Mesenteric fat pad (tissue), 1 donor: Measurements from ENCODE around the gene CPNE4. TPM values are rescaled to one million over a fixed set of nuclear protein-coding genes. Genes with fewer than 3 reads are reported as not detected.
"Not testable (repeated sequence)": the region's sequence is repeated elsewhere in the genome, so short reads cannot be mapped to it uniquely, and the experiment has no call there.

Experiments
- DNase-seq: peaks from one replicate; pipeline ENCODE4 v3.0.0-alpha.2; 2020; ENCODE audit warnings: low spot score
- total RNA-seq: library from RNA; stranded (reverse); fragmentation: NEBNext Ultra II Directional; extraction: Animal tissue kit (Norgen Biotek cat#: 25700); gene quantifications from one replicate; pipeline ENCODE4 v1.2.1, GENCODE V29; 2021
- donor health status: DM: yes; HTN: yes; CAD: no.

CPNE4 gene
- total RNA-seq, 1 donor from 2014 or later: not detected

DNA sequence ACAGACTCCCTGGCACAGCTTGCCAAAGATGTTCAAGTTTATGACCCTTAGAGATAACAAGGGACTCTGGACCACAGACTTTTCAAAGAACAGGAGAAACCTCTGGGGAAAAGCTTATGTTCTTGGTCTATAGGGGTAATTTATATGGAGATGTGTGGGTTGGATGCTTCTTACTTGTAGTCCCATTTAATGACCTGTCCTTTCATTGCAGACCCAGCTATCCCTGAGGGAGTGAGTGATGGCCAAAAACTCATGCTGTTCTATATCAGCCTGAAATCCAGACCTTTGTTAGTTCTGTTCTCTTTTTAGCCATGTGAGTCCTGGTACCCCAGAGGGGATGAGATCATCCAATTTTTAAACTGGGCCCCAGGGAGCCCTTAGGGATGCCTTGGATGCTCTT lies 488.4 kb downstream of the CPNE4 start:
- no peak for DNase-seq

DNA sequence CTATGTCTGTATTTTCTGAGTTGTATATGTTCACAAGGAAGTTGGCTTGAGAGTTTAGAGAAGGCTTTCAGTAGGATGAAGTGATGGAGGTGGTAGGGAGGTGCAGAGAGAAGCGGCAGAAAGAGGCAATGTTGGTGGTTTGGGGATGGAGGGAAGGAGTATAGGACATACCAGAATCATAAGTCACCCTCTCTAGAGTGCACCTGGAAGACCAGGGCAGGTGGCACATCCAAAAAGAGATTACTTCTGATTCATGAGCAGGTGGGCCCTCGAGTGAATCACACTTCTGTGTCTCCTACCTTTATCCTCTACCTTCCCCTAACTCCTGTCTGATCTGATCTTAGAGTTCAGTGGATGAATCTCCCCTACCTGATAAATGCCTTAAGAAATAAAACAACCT lies 490.3 kb downstream of the CPNE4 start:
- DNase-seq: no peak

DNA sequence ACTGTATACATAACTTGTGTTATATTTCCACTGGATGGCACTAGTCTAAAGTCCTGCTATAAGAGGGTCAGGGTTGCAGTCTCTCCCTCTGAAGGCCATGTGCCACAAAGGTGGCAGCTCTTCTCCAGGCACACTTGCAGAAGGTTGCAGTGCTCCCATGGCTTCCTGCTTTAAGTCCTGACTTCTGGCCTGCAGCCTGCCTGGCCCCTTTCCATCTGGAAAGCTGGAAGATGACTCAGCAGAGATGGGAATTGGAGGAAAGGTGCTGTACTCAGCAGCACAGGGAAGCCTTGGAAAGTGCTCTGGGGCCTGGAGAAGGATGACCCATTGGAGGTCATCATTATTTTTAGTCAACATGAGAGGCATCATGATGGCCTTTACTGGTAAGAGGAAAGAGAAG lies 491.1 kb downstream of the CPNE4 start:
- no peak for DNase-seq

DNA sequence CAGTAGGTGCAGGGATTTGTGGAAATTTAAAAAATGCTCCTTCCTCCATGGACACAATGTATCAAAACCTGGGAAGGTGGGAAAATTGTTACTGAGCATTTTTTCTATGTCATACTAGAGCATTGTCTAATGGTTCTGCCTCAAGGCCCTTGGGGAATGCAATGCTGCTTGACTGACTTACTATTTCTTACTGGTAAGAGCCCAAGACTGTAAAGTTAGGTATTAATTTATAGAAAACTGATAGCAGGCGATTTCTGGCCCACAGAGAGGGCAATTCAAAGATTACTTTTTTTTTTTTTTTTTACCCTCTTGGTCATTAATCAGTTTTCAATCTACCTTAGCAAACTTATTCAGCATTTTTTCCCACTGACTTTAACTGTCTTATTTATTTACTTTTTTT lies 493.5 kb downstream of the CPNE4 start:
- no peak for DNase-seq

DNA sequence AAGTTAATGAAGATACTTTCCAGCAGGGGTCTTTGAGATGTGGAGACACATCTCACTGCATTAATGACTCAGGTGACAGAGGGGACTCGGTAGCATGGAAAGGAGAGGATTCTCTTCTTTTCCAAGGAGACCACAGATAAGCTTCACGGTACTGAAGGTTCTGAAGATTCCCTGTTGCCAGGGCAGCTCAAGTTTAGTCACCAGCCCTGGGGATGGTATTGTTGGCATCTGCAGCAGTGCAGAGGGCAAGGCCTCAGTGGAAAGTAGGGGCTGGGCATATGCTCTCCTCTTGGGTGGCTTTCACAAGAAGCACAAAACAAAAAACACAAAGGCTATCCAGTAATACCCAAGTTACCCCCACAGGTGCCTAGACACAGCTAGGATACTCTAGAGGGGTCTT lies 494.0 kb downstream of the CPNE4 start:
- DNase-seq: no peak

DNA sequence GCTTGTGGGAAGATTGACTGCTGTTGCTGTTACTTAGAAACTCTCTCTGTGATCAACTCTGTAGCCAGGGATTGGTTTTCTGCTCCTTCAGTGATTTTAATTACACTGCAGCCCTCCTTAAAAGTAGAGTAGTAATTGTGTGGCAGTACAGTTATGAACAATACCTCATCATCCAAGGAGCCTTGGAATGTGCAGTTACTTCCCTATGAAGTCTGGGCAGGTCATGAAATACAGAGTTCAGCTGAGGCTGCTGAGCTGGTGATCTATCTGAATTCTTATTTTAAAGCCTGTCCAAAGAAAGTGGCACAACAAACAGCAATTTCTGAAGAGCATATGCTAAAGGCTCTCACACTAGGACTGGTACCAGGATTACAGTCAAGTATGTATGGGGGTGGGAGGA lies 494.7 kb downstream of the CPNE4 start:
- no peak for DNase-seq

DNA sequence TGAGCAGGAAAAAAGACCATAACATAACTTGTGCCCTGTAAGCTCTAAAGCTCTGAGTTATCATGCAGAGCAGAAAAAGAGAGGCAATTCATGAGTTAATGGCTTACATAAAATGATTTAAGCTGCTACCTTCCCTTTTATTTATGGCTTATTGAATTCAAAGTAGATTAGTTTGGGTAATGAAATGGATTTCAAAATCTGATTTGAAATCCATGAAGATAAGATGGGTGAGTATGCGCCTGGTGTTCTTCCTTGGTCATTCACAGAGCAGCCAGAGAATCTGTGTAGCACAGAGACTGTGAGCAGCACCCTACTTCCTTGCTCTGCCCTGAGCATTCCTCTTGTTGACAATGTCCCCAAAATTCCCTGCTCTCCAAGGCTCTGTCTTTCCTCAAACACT lies 495.8 kb downstream of the CPNE4 start:
- no peak for DNase-seq

DNA sequence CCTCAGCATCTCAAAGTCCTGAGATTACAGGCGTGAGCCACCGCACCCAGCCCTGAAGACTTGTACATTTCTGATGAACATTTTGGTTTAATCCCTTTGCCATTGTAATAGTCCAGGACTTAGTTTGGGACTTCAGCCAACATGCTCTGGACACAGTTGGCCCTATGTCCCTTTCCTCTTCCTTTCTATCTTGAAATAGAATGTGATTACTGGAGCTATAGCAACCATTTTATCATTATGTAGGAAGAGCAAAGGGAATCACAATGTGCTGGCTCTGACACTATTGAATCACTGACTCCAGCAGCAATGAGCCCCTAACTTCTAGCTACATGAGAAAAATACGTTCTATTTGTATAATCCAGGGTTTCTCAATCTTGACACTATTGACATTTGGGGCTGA lies 497.3 kb downstream of the CPNE4 start:
- DNase-seq: no peak

DNA sequence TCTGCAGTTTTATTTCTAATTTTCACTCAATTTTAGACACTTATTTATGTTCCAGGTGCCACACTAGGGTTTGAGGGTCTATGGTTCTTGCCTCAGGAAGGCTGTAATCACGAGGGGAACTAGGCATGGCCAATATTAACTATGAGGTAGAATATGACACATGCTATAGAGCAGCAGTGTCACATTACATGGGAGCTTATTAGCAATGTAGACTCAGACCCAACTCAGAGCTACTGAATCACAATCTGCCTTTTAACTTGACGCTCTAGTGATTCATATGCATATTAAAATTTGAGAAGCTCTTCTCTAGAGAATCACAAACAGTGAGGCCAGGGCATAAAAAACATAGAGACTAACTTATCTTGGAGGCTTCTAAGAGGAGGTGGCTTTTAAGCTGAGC lies 499.2 kb downstream of the CPNE4 start:
- no peak for DNase-seq

DNA sequence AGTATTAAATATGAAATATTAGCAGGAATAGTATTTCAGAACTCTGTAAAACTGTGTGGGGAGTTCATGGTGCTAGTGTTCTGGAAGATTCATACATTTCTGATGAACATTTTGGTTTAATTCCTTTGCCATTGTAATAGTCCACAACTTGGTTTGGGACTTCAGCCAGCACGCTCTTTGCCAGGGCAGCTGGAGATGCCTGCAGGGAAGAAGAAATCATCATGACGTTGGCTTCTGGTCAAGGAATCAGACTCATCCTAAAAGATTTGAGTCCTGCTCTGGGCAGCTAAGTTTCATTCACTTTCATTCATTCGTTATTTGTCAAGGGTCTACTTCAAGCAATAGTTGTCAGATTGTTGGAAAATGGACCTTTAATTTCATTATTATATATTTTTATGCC lies 499.7 kb downstream of the CPNE4 start:
- no peak for DNase-seq

DNA sequence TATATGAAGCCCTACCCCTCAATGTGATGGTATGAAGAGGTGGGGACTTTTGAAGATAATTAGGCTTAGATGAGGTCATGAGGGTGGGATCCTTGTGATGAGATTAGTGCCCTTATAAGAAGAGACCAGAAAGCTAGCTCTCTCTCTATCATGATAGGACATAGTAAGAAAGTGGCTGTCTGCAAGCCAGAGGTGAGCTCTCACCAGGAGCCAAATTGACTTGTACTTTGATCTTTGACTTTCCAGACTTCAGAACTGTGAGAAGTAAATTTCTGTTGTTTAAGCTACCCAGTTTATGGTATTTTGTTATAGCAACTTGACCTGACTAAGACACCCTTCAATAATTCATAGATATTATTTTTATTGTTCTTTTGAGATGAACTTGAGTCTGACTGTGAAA lies 502.2 kb downstream of the CPNE4 start:
- DNase-seq: no peak

DNA sequence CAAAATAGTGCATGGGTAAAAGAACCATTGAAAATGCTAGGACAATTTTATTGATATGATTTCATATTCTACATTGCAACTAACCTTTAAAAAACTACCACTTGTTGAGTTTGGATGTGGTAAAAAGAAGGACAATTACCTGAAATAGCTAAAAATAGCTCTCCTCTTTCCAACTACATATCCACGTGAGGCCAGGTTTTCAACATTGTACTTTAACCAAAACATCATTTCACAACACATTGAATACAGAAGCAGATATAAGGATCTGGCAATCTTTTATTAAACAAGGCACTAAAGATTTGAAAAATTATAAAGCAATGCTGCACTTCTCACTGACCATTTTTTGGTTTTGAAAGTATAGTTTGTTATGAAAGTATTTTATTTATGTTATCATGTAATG lies 504.0 kb downstream of the CPNE4 start:
- DNase-seq: no peak

DNA sequence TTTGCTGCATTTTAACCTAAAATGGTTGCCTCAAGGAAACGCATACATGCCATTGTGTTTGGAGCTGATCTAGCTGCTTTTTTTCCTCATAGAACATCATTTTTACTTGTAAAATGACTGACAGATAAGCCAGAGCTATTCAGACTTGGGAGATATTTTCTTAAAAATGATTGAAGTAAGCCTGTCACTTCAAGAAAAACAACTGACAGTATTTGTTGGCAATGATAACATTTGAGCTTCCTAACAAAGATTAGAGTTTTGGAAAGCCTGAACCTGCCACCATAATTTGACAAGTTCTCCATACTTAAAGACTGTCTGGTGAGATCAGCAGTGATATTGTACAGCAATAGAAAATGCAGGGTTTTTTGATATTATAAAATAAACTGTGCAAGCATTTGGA lies 504.4 kb downstream of the CPNE4 start:
- no peak for DNase-seq

DNA sequence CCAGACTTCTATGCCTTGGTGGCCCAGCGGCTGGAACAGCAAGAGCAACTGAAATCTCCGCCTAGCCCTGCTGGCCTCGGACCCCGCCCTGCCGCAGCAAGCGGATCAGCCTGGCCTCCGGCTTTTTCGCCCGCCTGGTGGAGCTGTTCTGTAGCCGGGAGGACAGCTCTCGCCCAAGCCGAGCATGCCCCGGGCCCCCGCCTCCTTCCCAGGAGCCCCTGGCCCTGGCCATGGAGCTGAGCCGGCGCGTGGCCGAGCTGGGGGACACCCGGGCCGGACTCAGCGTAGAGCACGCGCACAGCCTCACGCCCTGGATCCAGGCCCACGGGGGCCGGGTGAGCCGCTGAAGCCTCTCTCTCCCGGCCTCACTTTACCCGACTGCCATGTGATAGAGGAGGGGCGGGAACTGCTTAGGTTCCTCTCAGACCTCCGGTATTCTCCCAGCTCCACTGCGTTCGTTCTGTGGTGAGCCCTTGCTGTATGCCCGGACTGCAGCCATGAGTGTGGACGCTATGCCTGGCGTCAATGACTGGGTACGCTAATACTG lies 507.9 kb downstream of the CPNE4 start:
- peak; percentile 90 for DNase-seq

DNA sequence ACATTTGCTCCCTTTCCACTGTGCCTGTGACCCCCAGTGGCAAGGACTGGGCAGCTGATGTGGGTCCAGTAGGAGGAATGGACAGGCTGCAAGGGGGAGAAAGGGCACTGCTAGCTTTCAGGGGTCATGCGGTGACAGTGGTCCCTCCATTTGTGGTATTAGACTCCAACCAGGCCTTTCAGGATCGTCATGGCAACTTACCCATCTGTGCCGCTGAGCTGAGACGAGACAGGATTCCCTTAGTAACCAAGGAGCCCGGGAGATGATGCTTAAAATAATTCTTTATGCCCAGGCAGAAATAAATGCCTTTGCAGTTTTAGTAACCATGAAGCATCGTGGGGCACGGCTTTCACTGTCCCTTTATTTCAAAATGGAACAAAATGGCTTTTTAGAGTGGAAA lies 516.1 kb downstream of the CPNE4 start:
- DNase-seq: no peak

DNA sequence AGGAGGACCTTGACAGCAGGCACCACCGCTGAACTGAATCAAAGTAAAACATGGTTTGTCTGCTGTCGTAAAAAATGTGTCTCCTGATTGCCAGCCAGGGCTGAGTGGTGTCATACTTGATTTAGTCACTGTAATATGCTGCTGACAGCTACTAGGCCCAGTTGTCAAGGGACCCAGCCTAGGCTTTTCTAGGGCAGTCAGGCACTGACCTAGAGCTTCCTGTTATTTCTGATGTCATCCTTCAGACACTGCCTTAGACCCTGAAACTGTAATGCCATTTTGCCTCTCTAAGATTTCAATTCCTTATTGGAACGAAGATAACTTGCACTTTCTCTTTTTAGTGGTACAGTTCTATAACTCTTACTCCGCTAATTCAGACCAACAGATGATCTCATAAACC lies 529.4 kb downstream of the CPNE4 start:
- DNase-seq: no peak

DNA sequence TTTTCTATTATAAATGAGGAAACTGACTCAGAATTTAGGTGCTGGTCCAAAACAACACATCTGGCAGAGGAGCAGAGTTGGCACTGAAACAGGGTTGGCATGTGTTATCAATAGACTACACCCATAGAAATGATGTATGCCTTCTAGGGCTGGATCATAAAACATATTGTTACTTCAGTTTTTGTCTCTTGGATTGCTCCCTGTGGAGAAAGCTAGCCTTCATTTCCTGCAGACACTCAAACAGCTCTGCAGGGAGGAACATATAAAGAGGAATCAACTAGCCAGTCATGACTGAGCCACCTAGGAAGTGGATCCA lies 531.5 kb downstream of the CPNE4 start:
- no peak for DNase-seq

DNA sequence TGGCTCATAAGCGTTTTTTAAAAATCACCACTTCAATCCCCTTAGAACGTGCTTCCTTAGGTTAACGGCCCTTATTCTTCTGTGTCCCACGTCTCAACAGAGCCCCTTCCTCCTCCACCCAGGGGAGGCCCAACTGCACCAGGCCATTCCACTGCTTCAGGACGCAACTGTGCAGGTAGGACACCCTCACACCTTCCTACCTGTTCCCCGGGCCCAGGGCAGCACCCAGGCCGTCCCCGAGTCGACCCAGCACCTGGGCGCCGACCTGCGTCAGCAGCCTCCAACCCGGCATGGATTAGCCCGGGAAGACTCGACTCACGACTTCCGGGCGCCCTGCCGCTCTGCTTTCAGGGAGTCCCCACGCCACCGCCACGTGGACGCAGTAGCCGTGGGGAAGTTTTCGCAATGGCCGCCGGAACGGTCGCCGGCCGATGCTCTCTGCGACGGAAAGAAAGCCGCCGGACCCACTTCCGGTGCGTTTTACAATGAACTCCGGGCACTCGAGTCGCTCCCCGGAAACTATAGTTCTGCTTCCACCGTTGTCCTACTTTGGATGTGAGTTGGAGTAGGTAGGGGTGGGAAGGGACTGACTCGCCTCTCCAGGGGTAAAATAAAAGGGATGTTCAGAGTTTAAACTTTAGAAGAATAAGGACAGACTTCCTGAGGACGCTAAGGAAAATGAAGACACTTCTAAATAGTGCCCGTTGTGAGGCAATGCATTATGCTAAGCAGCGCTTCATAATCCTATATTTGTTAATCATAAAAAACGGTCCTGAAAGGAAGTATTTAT lies 532.1 kb downstream of the CPNE4 start, which contains the start of gene MRPL3:
TSS of gene MRPL3 (minus strand) at position 442 of the 790 bp plus-strand sequence. CDS start at position 292, 150 bp downstream.
- peak; percentile 96 for DNase-seq

DNA sequence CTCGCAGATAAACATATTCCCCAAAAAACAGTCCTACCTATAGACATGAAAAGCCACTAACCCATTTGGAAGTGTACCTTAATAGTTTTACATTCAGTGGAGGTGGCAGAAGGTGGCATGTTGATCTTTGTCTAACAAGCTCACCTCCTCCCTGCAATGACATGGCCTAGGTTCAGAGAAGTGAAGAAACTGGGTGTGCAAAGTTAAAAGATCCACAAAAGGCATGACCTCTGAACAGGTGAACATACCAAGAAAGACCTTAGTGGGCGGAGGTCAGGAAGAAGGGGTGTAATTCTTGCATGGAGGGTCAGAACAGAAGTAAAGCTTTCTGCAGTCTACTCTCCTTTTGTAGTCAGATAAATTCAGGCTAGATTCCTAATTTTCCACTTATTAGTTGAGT lies 532.9 kb downstream of the CPNE4 start:
- DNase-seq: no peak

DNA sequence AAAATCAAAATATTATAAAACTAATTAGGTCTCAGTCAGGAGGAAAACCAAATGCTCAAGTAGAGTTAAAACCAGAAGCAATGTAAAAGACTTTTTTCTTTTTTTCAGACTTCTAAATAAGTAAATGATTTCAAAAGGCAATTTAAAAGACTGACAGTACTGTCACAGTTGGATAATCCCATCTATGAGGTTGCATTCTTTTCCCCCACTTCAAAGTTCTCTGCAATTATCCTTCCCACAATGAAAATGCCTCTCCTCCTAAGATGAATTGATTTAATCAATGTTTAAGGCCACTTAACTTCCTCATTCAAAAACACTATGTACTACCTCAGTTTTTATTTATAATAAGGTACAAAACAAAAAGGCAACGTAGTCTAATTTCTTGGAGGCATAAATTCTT lies 540.1 kb downstream of the CPNE4 start:
- no peak for DNase-seq

DNA sequence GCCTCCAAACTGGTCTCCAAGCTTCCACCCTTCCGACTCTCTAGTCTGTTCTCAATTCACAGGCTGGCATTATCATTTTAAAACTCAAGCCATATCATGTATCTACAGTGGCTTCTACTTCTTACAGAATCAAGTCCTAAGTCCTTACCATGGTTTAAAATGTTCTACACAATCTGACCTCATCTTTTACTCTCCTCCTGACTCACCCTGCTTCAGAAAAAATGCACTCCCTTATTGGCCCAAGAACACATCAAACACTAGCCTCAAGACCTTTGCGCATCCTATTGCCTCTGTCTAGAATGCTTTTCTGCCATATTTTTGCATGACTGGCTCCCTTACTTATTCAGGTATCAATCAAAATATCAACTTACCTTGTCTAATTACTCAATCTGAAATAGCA lies 543.0 kb downstream of the CPNE4 start:
- DNase-seq: no peak

DNA sequence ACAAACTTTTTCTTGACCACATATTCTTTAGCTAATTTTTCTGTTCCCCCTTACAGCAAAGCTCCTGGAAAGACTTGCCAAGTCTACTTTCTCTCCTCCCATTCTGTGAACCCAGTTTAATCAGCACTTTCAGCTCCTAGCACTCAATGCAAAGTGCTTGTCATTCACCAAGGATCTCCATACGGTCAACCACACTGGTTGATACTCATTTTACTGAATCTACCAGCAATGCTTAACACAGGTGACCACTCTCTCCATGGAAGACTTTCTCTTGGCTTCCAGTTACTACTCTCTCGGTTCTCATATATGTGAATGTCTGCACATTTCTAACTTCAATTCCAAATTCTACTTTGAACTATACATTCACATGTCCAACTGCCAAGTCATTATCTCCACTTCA lies 543.7 kb downstream of the CPNE4 start:
- no peak for DNase-seq

DNA sequence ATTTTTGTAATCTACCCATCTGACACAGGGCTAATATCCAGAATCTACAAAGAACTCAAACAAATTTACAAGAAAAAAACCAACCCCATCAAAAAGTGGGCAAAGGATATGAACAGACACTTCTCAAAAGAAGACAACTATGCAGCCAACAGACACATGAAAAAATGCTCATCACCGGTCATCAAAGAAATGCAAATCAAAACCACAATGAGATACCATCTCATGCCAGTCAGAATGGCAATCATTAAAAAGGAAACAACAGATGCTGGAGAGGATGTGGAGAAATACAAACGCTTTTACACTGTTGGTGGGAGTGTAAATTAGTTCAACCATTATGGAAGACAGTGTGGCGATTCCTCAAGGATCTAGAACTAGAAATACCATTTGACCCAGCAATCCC lies 548.3 kb downstream of the CPNE4 start:
- not testable (repeated sequence) for DNase-seq
